Mesothelial cell of epicardium (in vitro differentiated cells): ENCODE measurements around the gene ASTN2. TPM values are rescaled to one million over a fixed set of nuclear protein-coding genes. Genes with fewer than 3 reads are reported as not detected.

Source experiments
- DNase-seq, 2 experiments: peaks; one replicate each; pipeline ENCODE4 v3.0.0; 2021; ENCODE audit warnings: low spot score in 2 of 2; ENCODE audit not compliant: unreplicated experiment in 2 of 2
- H3K27ac Mint-ChIP-seq: 2 replicates; pipeline ENCODE4 v1.8.0; 2021; ENCODE audit warnings: mixed read lengths
- H3K27me3 Mint-ChIP-seq: 2 replicates; pipeline ENCODE4 v1.8.0; 2021; ENCODE audit warnings: low read depth, mixed read lengths
- H3K36me3 Mint-ChIP-seq: 2 replicates; pipeline ENCODE4 v1.8.0; 2021; ENCODE audit warnings: mixed read lengths
- H3K4me1 Mint-ChIP-seq: 2 replicates; pipeline ENCODE4 v1.8.0; 2021; ENCODE audit warnings: mixed read lengths
- H3K4me3 Mint-ChIP-seq: 2 replicates; pipeline ENCODE4 v1.8.0; 2021; ENCODE audit warnings: mild to moderate bottlenecking, moderate library complexity, mixed read lengths
- H3K9me3 Mint-ChIP-seq: 2 replicates; pipeline ENCODE4 v1.8.0; 2021; ENCODE audit warnings: mixed read lengths
- CTCF ChIP-seq: fragments of 200-600 bp; sonication (generic); IDR thresholded peaks from one replicate; pipeline ENCODE4 v1.5.0; 2021; ENCODE audit warnings: antibody characterized with exemption; ENCODE audit not compliant: unreplicated experiment
- total RNA-seq: library from RNA; stranded (reverse); gene quantifications from 3 replicates; pipeline ENCODE4 v1.2.1, GENCODE V29; 2021

The ASTN2 gene
- total RNA-seq, 1 donor from 2014 or later = 12.2 TPM

GRCh38 chr9:116716438-116716837, 698.4 kb downstream of the ASTN2 start:
- no peak for TF ChIP-seq CTCF
- H3K4me3 Mint-ChIP-seq = no peak overlapping the region
- H3K9me3 Mint-ChIP-seq = no peaks in the 10 kb centered on the region
- H3K36me3 Mint-ChIP-seq = no peaks in the 10 kb centered on the region
- H3K27me3 Mint-ChIP-seq = no peaks in the 10 kb centered on the region
- H3K27ac Mint-ChIP-seq = no peak overlapping the region
- peaks cover 15% of the 10 kb centered on the region for H3K4me1 Mint-ChIP-seq
- DNase-seq = no peak

DNA sequence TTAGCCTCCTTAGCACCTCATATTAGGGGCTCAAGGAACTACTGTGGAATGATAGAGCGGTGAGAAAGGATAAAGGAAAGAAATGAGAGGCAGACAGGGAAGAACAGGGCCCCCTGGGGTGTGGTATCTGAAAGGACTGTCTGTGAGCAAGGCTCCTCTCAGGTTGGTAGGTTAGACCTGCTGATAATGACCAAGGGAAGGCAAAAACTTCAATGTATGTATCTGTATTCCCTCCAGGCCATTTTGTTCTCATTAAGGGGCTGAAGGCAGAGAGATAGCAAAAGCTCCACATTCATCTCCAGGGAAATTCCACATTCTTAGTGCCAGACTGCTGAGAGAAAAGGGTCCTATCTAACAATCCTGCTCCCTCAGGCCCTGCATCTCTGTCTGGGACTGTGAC, 699.1 kb downstream of the ASTN2 start:
- DNase-seq = no peak
- peaks cover 14% of the 10 kb centered on the region for H3K4me1 Mint-ChIP-seq

DNA sequence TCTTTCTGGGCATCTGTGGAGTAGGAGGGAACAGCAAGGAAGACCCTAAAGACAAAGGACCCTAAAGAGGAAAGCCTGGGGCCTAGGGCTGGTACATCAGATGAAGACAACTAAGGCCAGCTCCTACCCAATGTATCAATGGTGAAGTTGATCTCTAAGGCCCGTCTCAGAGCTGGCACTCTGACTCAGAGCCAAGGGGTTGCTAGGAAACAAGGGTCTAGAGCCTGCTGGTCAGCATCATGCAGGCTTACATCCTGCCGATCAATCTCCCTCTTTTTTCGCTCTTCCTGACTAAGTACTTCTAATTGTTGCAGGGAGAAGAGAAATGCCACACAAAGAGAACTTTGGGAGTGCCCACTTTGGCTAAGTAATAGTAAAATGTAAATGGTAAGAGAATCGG, 701.6 kb downstream of the ASTN2 start:
- TF ChIP-seq CTCF = no peak
- no peaks in the 10 kb centered on the region for H3K9me3 Mint-ChIP-seq
- no peaks in the 10 kb centered on the region for H3K27me3 Mint-ChIP-seq
- H3K27ac Mint-ChIP-seq = no peak overlapping the region
- H3K36me3 Mint-ChIP-seq = no peaks in the 10 kb centered on the region
- H3K4me1 Mint-ChIP-seq = peaks cover 7% of the 10 kb centered on the region
- DNase-seq = no peak
- no peak overlapping the region for H3K4me3 Mint-ChIP-seq

More for the DNA sequence above, 699.1 kb downstream of the ASTN2 start:
- H3K27ac Mint-ChIP-seq = no peak overlapping the region
- no peaks in the 10 kb centered on the region for H3K27me3 Mint-ChIP-seq
- H3K36me3 Mint-ChIP-seq = no peaks in the 10 kb centered on the region
- no peak for TF ChIP-seq CTCF
- H3K4me3 Mint-ChIP-seq = no peak overlapping the region
- H3K9me3 Mint-ChIP-seq = no peaks in the 10 kb centered on the region

DNA sequence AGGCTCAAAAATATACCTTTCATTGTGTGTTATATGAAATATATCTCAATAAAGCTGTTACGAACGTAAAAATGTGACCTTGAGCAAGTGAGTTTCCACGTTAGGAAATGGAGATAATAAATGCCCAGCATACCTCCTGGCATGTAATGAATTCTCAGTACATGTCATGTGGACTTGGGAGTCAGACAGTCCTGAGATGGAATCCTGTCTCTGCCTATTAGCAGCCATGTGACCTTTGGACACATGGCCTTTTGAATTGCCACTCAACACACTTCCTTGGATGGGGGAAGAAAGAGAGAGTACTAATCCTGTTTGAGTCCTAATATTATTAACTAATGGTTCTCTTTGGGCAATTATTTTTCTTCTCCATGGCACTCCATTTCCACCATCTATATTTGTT, 702.1 kb downstream of the ASTN2 start:
- Mint-ChIP-seq H3K9me3 (no peaks in the 10 kb centered on the region), H3K4me3 (no peak overlapping the region), H3K36me3 (no peaks in the 10 kb centered on the region), H3K4me1 (peaks cover 7% of the 10 kb centered on the region), H3K27ac (no peak overlapping the region), H3K27me3 (no peaks in the 10 kb centered on the region)
- TF ChIP-seq CTCF = no peak
- DNase-seq = no peak

DNA sequence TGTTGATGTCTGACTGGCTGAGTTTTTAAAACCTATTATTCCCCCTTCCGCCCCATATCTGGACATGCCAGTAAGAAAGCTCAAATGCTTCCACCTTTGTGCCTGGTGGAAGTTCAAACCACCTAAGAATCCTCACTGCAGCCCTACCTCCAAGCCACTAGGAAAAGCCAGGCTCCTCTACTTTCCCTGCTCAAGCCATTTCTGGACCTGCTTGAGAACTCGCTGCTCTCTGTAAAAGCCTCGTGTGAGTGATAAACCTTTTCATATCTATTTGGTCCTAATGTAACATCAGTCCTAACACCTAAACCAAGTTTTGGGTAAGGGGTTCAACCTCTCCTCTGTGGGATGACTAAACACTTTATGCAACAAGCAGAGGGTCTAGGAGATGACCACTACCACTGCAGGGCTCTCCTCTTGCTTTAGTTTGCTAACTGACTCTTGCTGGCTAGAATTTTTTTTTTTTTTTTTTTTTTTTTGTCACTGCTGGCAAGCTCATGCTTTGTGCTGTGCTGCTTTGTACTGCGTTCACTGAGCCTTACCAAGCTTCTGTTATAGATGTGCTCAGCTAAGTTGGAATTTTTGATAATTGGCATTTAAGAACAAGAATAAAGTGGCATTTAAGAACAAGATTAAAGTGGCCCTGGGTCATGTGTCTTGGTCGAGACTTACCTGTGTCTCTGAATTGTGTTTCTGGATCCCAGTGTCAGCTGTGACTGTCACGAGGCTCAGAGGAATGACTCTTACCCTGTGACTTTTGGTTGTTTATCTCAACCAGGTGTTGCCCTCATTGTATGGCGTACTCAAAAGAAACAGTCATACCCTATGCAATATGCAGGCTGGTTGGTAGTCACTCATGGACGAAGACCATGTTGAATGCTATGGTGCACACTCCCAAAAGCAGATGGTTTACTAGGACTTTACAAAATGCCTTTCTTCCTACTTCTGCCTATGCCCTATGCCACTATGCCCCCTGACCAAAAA, 708.3 kb downstream of the ASTN2 start:
- Mint-ChIP-seq H3K4me1 (peaks cover 7% of the 10 kb centered on the region), H3K27me3 (no peaks in the 10 kb centered on the region), H3K9me3 (peaks cover 6% of the 10 kb centered on the region), H3K27ac (no peak overlapping the region), H3K4me3 (no peak overlapping the region), H3K36me3 (peaks cover 12% of the 10 kb centered on the region)
- TF ChIP-seq CTCF = no peak
- no peak for DNase-seq
